Measurements from ENCODE around the gene MBP. TPM values are rescaled to one million over a fixed set of nuclear protein-coding genes. Genes with fewer than 3 reads are reported as not detected.

MBP gene
- total RNA-seq, 1 experiment from 2014 or later = 47.4 TPM

DNA sequence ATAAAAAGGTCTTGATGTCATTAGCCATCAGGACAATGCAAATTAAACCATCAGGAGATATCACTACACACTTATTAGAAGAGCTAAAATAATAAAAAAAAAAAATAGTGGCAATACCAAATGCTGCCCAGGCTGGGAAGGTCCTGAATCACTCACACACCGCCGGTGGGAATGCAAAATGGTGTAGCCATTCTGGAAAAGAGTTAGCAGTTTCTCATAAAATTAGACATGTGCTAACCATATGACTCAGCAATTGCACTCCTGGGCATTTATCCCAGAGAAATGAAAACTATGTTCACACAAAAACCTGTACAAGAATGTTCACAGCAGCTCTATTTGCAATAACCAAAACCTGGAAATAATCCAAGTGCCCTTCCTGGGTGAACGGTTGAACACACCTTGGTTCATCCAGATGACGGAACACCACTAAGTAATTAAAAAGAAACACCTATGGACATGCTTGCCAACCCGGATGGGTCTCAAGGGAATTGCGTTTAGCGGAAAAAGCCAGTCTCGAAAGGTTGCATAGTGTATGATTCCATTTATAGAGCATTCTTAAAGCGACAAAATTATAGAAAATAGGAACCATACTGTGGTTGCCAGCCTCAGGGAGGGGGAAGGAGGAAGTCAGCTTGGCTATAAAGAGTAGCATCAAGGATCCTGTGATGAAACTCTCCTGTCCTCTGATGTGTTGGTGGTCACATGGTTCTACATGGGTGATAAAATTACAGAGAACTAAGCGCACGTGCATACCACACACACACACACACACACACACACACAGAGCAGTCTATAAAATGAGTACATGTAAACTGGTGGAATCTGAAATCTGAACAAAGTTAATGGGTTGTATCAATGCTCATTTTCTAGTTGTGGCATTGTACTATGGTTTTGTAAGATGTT lies 4.6 kb downstream of the MBP start:
- Histone ChIP-seq H3K27me3 (ENCODE audit: low read length) (no peaks in the 10 kb centered on the region), H3K9me2 (replicated peaks; ENCODE audit: low read length) (no peaks in the 10 kb centered on the region), H3K36me3 (ENCODE audit: low read depth, low read length) (peaks cover 16% of the 10 kb centered on the region; the same call in 1 of the 2 replicates), H4K20me1 (ENCODE audit: low read length) (peaks cover 16% of the 10 kb centered on the region), H3K4me2 (ENCODE audit: low read length) (peak overlapping the region; percentile 99), H3K27ac (ENCODE audit: low read length) (peak overlapping the region; percentile 96), H3K4me1 (ENCODE audit: insufficient read depth, low read length) (peaks cover 65% of the 10 kb centered on the region), H3K79me2 (ENCODE audit: low read length) (peaks cover 88% of the 10 kb centered on the region), H3K9me3 (ENCODE audit: low read length) (no peaks in the 10 kb centered on the region), H3K9ac (ENCODE audit: low read length) (peak overlapping the region; percentile 100), H3F3A (ENCODE audit: low read length, unreplicated experiment) (no peaks in the 10 kb centered on the region), H3K4me3 (ENCODE audit: low read length) (peak overlapping the region; percentile 22; the same call in 1 of the 2 replicates), H2AFZ (ENCODE audit: low read length) (no peak overlapping the region)
- CTCF ChIA-PET = interaction anchor here (0.7 kb wide), 1 partner anchor 45 kb away, joined by 4 read pairs; no protein-coding TSS in a partner anchor
- intact Hi-C loops (cut with micrococcal nuclease) = loop anchor here (1.0 to 5.0 kb wide), 3 partner anchors 26 to 126 kb away; no protein-coding TSS in a partner anchor
- BruUV-seq (replicated peaks) = no TSS peak
- DNase-seq (peak; percentile 98), ATAC-seq (peak; percentile 39)
- TF ChIP-seq CTCF (conservative IDR thresholded peaks at IDR 0.05; ENCODE audit: low read depth, low read length) (no peak), EZH2phosphoT487 (IDR thresholded peaks at IDR 0.05; ENCODE audit: borderline replicate concordance, low read length) (no peak), EZH2 (IDR thresholded peaks at IDR 0.05; ENCODE audit: low read length, unreplicated experiment) (no peak)
- POLR2A ChIA-PET (ENCODE audit: unreplicated experiment) = interaction anchor here (0.6 to 0.8 kb wide), 3 partner anchors 36 to 63 kb away, joined by 3 to 7 read pairs (median 4); no protein-coding TSS in a partner anchor

DNA sequence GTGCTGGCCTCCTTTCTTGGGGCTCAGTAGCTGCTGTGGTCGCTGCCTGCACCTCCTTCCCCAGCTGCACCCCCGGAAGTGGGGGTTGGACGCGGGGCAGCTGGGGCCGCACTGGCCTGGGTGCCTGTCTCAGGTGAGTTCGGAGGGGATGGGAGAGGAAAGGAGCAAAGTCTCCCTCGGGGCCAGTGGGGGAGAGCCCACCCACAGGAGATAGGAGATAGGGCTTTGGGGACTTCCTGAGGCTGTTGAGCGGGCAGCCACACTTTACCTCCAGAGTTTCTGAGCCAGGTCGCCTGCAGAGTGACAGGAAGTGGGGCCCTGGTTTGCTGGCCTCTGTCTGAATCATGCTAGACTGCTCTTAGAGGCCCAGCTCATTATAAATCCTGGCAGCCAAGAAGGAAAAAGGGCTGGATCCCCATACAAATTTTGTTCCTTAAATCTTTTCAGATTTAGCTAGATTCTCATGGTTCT lies 8.1 kb downstream of the MBP start:
- H3K36me3 ChIP-seq (ENCODE audit: low read depth, low read length) = peaks cover 11% of the 10 kb centered on the region; the same call in 1 of the 2 replicates
- TF ChIP-seq CTCF (conservative IDR thresholded peaks at IDR 0.05; ENCODE audit: low read depth, low read length) (no peak), EZH2phosphoT487 (IDR thresholded peaks at IDR 0.05; ENCODE audit: borderline replicate concordance, low read length) (no peak), EZH2 (IDR thresholded peaks at IDR 0.05; ENCODE audit: low read length, unreplicated experiment) (no peak)
- H3K79me2 ChIP-seq (ENCODE audit: low read length) = peaks cover 92% of the 10 kb centered on the region
- no peak overlapping the region for H3K4me3 ChIP-seq (ENCODE audit: low read length)
- no peaks in the 10 kb centered on the region for H3K27me3 ChIP-seq (ENCODE audit: low read length)
- H4K20me1 ChIP-seq (ENCODE audit: low read length) = 0 out of 2 replicates have a peak, but pooled peaks cover 4% of the 10 kb centered on the region
- H3K9ac ChIP-seq (ENCODE audit: low read length) = peak overlapping the region; percentile 17
- no peaks in the 10 kb centered on the region for H3F3A ChIP-seq (ENCODE audit: low read length, unreplicated experiment)
- ATAC-seq (no peak), DNase-seq (peak; percentile 23)
- no peak overlapping the region for H2AFZ ChIP-seq (ENCODE audit: low read length)
- ChIA-PET POLR2A (ENCODE audit: unreplicated experiment) (no interaction called here), CTCF (no interaction called here)
- H3K4me1 ChIP-seq (ENCODE audit: insufficient read depth, low read length) = peaks cover 49% of the 10 kb centered on the region
- no peaks in the 10 kb centered on the region for H3K9me2 ChIP-seq (replicated peaks; ENCODE audit: low read length)
- H3K27ac ChIP-seq (ENCODE audit: low read length) = peak overlapping the region; percentile 8
- H3K4me2 ChIP-seq (ENCODE audit: low read length) = 0 out of 2 replicates have a peak overlapping the region, but pooled peaks have one; percentile 12
- no TSS peak for BruUV-seq (replicated peaks)
- H3K9me3 ChIP-seq (ENCODE audit: low read length) = no peaks in the 10 kb centered on the region
- intact Hi-C loops (cut with micrococcal nuclease) = no loop called here

All from PC-3 (cell line).